A549 treated with Mapracorat at 1 μM for 4 hours (cell line): ENCODE measurements around the gene CYP2F1. TPM values are rescaled to one million over a fixed set of nuclear protein-coding genes. Genes with fewer than 3 reads are reported as not detected.

ENCODE experiments used
- total RNA-seq: library from RNA; stranded (reverse); fragments of 200-300 nt; extraction: Qiagen RNA extraction; gene quantifications from 5 replicates; pipeline ENCODE4 v1.2.3, GENCODE V29; 2022

The CYP2F1 gene
- total RNA-seq: not detected in 5 replicates

DNA sequence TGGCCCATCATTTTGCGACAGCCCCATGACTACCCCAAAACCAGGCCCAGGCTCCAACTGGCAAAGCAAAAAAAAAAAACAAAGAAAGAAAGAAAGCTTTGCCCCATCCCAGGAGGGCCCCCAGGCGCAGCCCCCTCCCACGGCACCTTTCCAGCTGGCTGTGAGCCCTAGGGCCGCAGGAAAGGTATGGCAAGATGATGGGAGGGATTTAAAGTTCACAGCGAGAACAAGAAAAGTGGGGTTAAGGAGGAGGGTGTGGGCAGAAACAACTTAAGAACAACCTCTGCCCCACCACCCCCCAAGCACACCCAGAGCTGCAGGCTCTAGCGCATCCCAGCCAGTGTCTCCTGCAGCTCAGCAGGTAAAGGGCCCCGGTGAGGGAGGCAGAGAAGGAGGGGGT is at the start of gene CYP2F1:
CYP2F1 (plus strand) TSS at position 301 of the 400 bp plus-strand sequence. CDS start 1,757 bp downstream, outside the sequence.

DNA sequence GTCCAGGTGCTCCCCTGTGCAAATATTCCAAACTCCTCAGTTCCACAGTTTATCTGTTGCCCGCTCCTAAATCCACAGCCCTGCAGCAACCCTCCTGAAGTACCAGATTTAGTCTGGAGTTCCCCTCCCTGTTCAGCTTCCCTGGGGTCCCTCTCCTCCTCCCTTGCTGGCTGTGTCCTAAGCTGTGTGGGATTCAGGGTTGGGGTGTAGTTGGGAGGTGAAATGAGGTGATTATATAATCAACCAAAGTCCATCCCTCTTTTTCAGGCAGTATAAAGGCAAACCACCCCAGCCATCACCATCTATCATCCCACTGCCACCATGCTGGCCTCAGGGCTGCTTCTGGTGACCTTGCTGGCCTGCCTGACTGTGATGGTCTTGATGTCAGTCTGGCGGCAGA is 26.1 kb upstream of the CYP2F1 start, which contains the start of gene CYP2A13:
CYP2A13 (plus strand) TSS at position 301 of the 400 bp plus-strand sequence; CDS start at position 322, 21 bp downstream.

Other genes with a start within 250 kb of the CYP2F1 start
- gene CYP2A7, start 232.2 kb upstream of the CYP2F1 start, total RNA-seq: not detected in 5 replicates
- gene CYP2B6, start 123.2 kb upstream of the CYP2F1 start, total RNA-seq: not detected in 5 replicates
- gene CYP2A13, start 26.0 kb upstream of the CYP2F1 start, total RNA-seq: not detected in 5 replicates
- 18.9 to 24.2 TPM (median 19.7 TPM) in 5 replicates for gene CYP2S1, start 78.8 kb downstream of the CYP2F1 start, total RNA-seq
- 99.0 to 113 TPM (median 106 TPM) in 5 replicates for gene AXL, start 104.8 kb downstream of the CYP2F1 start, total RNA-seq
- gene HNRNPUL1, start 149.9 kb downstream of the CYP2F1 start, total RNA-seq: 293 to 307 TPM (median 295 TPM) in 5 replicates
- 34.5 to 44.3 TPM (median 37.9 TPM) in 5 replicates for gene CCDC97, start 195.7 kb downstream of the CYP2F1 start, total RNA-seq
- 129 to 150 TPM (median 136 TPM) in 5 replicates for gene TGFB1, start 239.5 kb downstream of the CYP2F1 start, total RNA-seq
- gene B9D2, start 249.7 kb downstream of the CYP2F1 start, total RNA-seq: 22.8 to 33.3 TPM (median 31.3 TPM) in 5 replicates